ENCODE measurements around the gene MTMR2. TPM values are rescaled to one million over a fixed set of nuclear protein-coding genes. Genes with fewer than 3 reads are reported as not detected.
A peak's percentile ranks its signal among the peaks of the same experiment; 100 is the strongest.

The MTMR2 gene
- polyA plus RNA-seq, 1 donor from 2014 or later = 30.9 TPM

DNA sequence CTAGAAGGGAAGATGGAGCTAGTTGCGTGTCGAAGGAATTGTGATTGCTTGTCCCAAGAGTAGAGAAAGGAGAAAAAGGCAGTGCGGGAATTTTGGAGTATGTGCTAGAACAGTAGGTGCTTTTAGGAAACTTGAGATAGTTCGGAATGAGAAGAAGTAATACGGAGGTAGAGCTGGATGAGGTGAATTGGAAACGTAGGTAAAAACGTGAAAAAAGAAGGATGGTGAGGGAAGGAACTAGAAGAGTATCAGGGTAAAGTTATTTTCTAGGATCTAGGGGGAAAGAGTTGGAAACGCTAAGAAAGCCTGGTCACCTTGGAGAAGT is 132.2 kb downstream of the MTMR2 start:
- Histone ChIP-seq H3K9me3 (ENCODE audit: low read length) (no peaks in the 10 kb centered on the region), H3K36me3 (ENCODE audit: insufficient read depth, low read length) (no peaks in the 10 kb centered on the region), H4K20me1 (ENCODE audit: insufficient read depth) (peaks cover 4% of the 10 kb centered on the region), H3K9me2 (ENCODE audit: insufficient read depth, low read length) (no peaks in the 10 kb centered on the region), H3K27me3 (ENCODE audit: insufficient read depth, low read depth, low read length) (no peaks in the 10 kb centered on the region), H3K9ac (ENCODE audit: low read length) (peak overlapping the region; percentile 98), H3K27ac (ENCODE audit: low read length) (no peak overlapping the region), H3K4me2 (ENCODE audit: low read length) (peak overlapping the region; percentile 93), H3F3A (ENCODE audit: insufficient read depth, low read length, poor library complexity, severe bottlenecking) (no peaks in the 10 kb centered on the region), H3K79me2 (replicated peaks; ENCODE audit: insufficient read depth, low read length) (peaks cover 60% of the 10 kb centered on the region), H2AFZ (ENCODE audit: low read depth, low read length) (no peak overlapping the region), H3K4me3 (ENCODE audit: low read length) (peak overlapping the region; percentile 89)
- TF ChIP-seq MXI1 (conservative IDR thresholded peaks at IDR 0.05; ENCODE audit: poor library complexity, severe bottlenecking) = no peak
- TF ChIP-seq EZH2 (IDR thresholded peaks at IDR 0.05; ENCODE audit: borderline replicate concordance, insufficient read depth, low read length, poor library complexity, severe bottlenecking) = no peak

DNA sequence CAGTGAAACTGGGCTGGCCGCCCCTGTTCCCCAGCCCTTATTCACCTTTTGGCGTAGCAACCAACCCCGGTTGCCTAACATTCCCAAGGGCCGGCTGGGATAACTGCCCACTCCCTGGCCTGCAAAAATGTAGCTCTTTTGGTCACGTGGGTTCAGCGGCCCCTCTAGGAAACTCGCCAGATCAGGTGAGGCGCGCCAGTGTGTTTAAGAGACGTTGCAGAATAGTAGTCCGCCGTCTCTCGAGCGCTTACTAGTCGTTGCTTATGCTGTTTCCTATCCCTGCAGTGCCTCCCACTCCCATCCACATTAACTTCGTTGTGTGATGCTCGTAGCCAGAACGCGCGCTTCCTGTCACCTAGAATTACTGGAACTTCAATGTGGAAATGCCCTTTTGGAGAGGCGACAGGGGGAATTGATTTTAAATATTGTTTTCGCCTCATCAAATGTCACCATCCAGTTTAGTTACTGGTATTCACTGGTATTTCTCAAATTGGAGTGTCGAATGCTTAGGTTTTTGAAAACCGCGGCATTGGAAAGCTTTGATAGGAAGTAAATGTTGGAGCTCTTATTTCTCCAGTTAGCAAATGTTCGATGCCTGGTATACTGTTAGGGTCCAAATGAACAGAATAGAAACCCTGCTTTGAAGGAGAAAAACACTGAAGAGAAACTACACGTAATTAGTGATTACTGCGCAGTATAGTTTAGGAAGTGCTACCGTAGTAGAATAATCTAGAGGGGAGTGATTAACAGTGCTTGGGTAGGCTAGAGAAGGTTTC is 132.8 kb downstream of the MTMR2 start:
- TF ChIP-seq TAF1 (IDR thresholded peaks at IDR 0.05; ENCODE audit: low read depth) (peak; percentile 5), SMC3 (conservative IDR thresholded peaks at IDR 0.05; ENCODE audit: poor library complexity) (no peak), MXI1 (conservative IDR thresholded peaks at IDR 0.05; ENCODE audit: poor library complexity, severe bottlenecking) (peak; percentile 63), RAD21 (conservative IDR thresholded peaks at IDR 0.05) (peak; percentile 19)
- Histone ChIP-seq H3F3A (ENCODE audit: insufficient read depth, low read length, poor library complexity, severe bottlenecking) (no peaks in the 10 kb centered on the region), H3K79me2 (replicated peaks; ENCODE audit: insufficient read depth, low read length) (peaks cover 58% of the 10 kb centered on the region)

DNA sequence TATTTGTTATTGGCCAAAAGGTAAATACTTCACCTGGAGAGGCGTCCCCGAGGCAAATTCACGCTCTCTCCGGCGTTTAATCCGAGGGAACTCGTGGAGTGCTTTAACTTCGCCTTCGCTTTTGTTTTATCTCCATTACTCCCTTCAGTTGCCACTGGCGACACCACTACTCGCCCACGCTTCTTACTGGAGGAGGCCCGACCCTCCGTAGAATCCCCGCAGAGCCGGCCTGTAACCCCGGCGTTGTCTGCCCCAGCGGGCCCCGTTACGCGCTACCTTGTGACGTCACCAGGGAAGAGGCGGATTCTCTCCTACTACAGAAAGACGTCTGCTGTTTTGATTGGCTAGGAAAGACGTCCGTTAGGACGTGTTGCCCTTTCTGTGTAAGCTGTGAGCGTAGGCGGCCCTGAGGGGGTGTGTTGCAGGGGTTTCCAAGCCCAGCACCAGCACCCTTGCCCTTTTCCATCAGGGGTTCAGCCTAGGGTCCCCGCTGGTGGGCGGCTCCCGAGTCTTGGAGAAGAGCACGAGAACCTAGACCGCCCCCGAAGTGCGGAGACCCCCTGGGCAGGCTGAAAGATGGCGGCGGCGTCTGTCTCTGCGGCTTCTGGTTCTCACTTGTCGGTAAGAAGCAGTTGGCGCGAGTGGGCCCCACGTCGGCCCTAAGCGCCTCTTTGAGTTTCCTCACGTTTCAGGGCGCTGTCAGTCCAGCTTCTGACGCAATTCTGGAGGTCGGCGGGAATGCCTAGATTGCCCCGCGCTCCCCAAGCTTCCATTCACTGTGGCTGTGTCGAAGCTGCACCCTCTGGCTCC is 133.6 kb downstream of the MTMR2 start, which contains the start of gene CEP57:
TSS of gene CEP57 (plus strand) at position 376 of the 810 bp plus-strand sequence. CDS start at position 577, 201 bp downstream.
- Histone ChIP-seq H3K79me2 (replicated peaks; ENCODE audit: insufficient read depth, low read length) (peaks cover 52% of the 10 kb centered on the region), H3K4me2 (ENCODE audit: low read length) (peak within 1 kb of the TSS; percentile 93), H3K27ac (ENCODE audit: low read length) (peak within 1 kb of the TSS; percentile 99), H4K20me1 (ENCODE audit: insufficient read depth) (peaks cover 4% of the 10 kb centered on the region), H3K4me3 (ENCODE audit: low read length) (peak within 1 kb of the TSS; percentile 89), H3K9me3 (ENCODE audit: low read length) (no peaks in the 10 kb centered on the region), H3K9ac (ENCODE audit: low read length) (peak within 1 kb of the TSS; percentile 98), H2AFZ (ENCODE audit: low read depth, low read length) (peak within 1 kb of the TSS; percentile 93), H3K9me2 (ENCODE audit: insufficient read depth, low read length) (no peaks in the 10 kb centered on the region), H3K27me3 (ENCODE audit: insufficient read depth, low read depth, low read length) (no peaks in the 10 kb centered on the region), H3F3A (ENCODE audit: insufficient read depth, low read length, poor library complexity, severe bottlenecking) (no peaks in the 10 kb centered on the region), H3K36me3 (ENCODE audit: insufficient read depth, low read length) (peaks cover 7% of the 10 kb centered on the region)
- TF ChIP-seq SMC3 (conservative IDR thresholded peaks at IDR 0.05; ENCODE audit: poor library complexity) = peak; percentile 15
- no peak for TF ChIP-seq RAD21 (conservative IDR thresholded peaks at IDR 0.05)
- TF ChIP-seq, protein P1, sequence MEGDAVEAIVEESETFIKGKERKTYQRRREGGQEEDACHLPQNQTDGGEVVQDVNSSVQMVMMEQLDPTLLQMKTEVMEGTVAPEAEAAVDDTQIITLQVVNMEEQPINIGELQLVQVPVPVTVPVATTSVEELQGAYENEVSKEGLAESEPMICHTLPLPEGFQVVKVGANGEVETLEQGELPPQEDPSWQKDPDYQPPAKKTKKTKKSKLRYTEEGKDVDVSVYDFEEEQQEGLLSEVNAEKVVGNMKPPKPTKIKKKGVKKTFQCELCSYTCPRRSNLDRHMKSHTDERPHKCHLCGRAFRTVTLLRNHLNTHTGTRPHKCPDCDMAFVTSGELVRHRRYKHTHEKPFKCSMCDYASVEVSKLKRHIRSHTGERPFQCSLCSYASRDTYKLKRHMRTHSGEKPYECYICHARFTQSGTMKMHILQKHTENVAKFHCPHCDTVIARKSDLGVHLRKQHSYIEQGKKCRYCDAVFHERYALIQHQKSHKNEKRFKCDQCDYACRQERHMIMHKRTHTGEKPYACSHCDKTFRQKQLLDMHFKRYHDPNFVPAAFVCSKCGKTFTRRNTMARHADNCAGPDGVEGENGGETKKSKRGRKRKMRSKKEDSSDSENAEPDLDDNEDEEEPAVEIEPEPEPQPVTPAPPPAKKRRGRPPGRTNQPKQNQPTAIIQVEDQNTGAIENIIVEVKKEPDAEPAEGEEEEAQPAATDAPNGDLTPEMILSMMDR (IDR thresholded peaks at IDR 0.05; ENCODE audit: poor library complexity, severe bottlenecking) = peak; percentile 9
- TF ChIP-seq POLR2AphosphoS5 (IDR thresholded peaks at IDR 0.05) = peak; percentile 96
- TF ChIP-seq, protein P2, sequence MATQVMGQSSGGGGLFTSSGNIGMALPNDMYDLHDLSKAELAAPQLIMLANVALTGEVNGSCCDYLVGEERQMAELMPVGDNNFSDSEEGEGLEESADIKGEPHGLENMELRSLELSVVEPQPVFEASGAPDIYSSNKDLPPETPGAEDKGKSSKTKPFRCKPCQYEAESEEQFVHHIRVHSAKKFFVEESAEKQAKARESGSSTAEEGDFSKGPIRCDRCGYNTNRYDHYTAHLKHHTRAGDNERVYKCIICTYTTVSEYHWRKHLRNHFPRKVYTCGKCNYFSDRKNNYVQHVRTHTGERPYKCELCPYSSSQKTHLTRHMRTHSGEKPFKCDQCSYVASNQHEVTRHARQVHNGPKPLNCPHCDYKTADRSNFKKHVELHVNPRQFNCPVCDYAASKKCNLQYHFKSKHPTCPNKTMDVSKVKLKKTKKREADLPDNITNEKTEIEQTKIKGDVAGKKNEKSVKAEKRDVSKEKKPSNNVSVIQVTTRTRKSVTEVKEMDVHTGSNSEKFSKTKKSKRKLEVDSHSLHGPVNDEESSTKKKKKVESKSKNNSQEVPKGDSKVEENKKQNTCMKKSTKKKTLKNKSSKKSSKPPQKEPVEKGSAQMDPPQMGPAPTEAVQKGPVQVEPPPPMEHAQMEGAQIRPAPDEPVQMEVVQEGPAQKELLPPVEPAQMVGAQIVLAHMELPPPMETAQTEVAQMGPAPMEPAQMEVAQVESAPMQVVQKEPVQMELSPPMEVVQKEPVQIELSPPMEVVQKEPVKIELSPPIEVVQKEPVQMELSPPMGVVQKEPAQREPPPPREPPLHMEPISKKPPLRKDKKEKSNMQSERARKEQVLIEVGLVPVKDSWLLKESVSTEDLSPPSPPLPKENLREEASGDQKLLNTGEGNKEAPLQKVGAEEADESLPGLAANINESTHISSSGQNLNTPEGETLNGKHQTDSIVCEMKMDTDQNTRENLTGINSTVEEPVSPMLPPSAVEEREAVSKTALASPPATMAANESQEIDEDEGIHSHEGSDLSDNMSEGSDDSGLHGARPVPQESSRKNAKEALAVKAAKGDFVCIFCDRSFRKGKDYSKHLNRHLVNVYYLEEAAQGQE (IDR thresholded peaks at IDR 0.05; ENCODE audit: borderline replicate concordance) = peak; percentile 73
- peak; percentile 54 for TF ChIP-seq EP300 (conservative IDR thresholded peaks at IDR 0.05; ENCODE audit: poor library complexity, severe bottlenecking)
- peak; percentile 90 for TF ChIP-seq MXI1 (conservative IDR thresholded peaks at IDR 0.05; ENCODE audit: poor library complexity, severe bottlenecking)
- peak; percentile 91 for TF ChIP-seq TAF1 (IDR thresholded peaks at IDR 0.05; ENCODE audit: low read depth)
- no peak for TF ChIP-seq EZH2 (IDR thresholded peaks at IDR 0.05; ENCODE audit: borderline replicate concordance, insufficient read depth, low read length, poor library complexity, severe bottlenecking)

More for the DNA sequence above, 132.8 kb downstream of the MTMR2 start:
- no peaks in the 10 kb centered on the region for H3K9me2 ChIP-seq (ENCODE audit: insufficient read depth, low read length)
- peaks cover 4% of the 10 kb centered on the region for H3K36me3 ChIP-seq (ENCODE audit: insufficient read depth, low read length)
- H3K4me2 ChIP-seq (ENCODE audit: low read length) = peak overlapping the region; percentile 93
- H3K9ac ChIP-seq (ENCODE audit: low read length) = peak overlapping the region; percentile 98
- peak overlapping the region; percentile 89 for H3K4me3 ChIP-seq (ENCODE audit: low read length)
- H2AFZ ChIP-seq (ENCODE audit: low read depth, low read length) = peak overlapping the region; percentile 93
- no peaks in the 10 kb centered on the region for H3K9me3 ChIP-seq (ENCODE audit: low read length)
- no peaks in the 10 kb centered on the region for H3K27me3 ChIP-seq (ENCODE audit: insufficient read depth, low read depth, low read length)
- H3K27ac ChIP-seq (ENCODE audit: low read length) = peak overlapping the region; percentile 99
- peaks cover 4% of the 10 kb centered on the region for H4K20me1 ChIP-seq (ENCODE audit: insufficient read depth)
